ENCODE measurements around the gene PFKFB4.

The PFKFB4 gene

DNA sequence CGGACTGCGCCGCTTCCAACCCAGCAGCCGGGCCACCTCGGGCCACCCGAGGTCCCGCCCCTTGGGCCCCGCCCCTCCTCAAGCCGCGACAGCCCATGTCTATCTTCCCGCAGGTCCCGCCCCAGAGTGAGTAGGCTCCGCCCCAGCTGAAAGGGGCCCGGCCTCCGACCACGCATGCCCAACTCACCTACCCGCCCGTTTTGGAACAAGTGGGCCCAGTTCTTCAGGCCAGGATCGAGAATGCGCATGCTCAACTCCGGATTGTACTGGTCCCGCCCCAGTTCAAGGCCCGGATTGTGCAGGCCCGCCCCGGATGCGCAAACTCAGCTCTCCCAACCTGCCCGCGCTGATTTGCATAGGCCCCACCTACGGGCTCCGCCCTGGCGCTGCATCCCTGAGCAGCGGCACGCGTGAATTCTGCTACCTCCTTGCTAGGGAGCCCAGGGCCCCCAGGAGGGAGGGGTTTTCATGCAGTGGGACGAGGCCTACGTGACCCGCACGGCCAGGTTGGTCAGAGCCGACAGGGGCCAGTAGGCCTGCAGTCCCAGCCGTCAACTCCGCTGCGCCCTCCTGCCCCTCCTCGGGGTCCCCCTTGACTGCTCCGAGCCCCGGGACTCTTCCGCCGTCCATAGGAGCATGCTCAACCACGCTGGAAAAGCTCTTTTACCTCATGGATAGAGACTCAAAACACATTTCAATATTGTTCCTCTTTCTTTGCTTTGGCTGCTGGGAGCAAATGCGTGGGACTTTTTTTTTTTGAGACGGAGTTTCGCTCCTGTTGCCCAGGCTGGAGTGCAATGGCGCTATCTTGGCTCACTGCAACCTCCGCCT is at the start of gene PFKFB4:
TSS of gene PFKFB4 (minus strand) at position 8 of the 831 bp plus-strand sequence. CDS start 26 bp downstream, outside the sequence.
- in situ Hi-C loops (cut with HindIII; ENCODE audit: low sequenced_read_pairs): loop anchor here (5.0 kb wide), 1 partner anchor 85 kb away; no protein-coding TSS in a partner anchor

DNA sequence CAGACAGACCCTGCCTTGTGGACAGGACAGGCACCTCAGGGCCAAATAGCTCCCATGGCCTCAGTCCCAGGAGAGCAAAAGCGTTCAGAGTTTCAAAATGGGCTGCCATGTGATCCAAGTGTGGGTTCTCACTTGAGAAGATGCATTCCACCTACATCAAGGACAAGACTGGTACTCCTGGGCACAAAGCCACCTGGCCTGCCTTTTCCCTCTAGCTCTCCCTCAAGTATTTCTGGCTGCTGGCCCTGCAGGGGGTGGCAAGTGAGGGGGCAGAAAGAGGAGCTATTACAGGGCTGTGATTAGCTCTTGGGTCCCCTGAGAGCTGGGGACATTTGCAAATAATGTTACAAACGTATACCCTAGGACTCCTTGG is 45.0 kb upstream of the PFKFB4 start:
- in situ Hi-C loops (cut with HindIII; ENCODE audit: low sequenced_read_pairs): no loop called here

DNA sequence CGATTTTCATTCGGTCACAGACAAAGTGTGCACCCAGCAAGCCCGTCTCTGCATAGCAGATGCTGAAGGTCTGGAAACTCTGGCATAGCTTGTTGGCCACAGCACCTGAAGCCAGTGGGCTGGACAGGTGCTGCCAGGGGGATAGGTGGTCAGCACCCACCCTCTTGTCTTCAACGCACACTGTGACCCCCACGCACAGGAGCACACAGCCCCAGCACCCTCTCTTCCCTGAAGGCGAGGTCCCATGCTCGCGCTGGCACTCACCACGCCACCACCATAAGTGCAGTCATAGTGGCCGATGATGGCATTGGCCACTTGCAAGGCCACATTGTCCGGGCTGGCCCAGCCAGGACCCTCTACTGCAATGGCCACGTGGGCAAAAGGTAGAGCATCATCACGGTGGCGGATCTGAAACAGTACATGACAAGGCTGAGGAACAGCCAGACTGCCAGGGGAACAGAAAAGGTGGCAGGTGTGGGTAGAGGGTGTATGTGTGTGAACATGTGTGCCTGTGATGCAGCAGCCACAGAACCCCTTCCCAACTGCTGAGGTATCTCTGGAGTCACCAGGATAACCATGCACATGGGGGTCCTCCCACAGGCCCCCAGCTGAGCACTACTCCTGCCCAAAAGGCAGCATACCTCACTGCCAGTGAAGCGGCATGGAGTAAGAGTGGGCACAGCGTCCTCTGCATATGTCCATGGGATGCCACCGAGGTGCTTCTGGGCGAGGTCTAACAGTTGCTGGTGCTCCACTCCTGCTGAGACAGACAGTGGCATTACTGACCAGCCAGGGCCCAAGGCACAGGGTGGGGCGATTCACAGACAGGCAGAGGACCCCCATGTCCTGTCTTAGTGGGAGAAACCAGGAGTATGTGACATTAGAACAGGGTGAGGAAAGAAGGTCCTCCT is 44.4 kb upstream of the PFKFB4 start:
- in situ Hi-C loops (cut with HindIII; ENCODE audit: low sequenced_read_pairs): no loop called here

DNA sequence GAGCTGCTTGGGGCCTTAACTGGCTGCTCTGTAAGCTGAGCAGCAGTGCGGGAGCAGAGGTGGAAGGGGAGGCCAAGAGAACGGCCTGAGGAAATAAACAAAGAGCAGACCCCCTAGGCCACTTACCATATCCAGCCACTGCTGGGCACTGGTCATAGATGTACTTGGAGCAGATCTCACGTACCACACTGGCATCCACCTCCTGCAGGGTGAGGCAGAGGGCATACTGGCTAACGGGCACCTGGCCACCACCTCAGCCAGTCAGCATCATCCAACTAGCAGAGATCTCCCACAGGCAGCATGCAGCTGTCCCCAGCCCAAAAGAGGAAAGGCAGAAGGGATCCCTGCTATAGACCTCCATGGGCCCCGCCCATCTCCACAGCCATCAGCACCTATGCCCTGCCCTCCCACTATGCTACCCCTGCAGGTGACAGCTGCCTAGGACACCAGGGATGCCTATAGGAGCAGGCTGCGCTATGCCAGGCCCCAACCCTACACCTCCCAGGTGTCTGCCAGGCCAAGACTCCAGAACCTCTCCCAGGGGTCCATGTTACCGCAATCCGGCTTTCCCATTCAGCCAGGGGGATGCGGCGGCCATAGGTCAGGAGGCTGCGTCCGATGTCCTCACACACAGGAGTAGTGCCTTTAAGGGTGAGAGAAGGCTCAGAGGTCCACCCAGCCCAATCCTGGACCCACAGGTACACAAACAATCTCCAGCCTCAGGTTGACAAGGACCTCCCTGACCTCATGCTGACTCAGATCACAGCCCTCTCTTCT is 43.1 kb upstream of the PFKFB4 start:
- in situ Hi-C loops (cut with HindIII; ENCODE audit: low sequenced_read_pairs): no loop called here

DNA sequence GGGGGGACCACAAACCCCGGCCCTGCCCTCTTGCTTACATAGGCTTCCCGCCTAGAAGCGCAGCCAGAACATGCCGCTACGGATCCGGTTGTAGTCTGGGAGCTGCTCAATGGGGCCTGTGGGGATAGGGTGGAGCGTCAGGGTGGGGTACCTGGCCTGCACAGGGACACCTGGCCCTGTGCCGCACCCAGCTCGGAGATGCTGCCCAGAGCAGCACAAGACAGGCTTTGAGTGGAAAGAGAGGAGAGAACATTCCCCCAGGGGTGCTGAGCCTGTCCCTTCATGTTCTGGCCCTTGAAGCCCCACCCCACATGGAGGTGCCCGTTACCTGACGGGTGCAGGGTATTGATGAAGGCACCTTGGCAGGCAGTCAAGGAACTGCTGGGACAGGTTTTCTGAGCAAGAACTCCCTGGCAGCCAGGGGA is 42.5 kb upstream of the PFKFB4 start:
- in situ Hi-C loops (cut with HindIII; ENCODE audit: low sequenced_read_pairs): no loop called here

DNA sequence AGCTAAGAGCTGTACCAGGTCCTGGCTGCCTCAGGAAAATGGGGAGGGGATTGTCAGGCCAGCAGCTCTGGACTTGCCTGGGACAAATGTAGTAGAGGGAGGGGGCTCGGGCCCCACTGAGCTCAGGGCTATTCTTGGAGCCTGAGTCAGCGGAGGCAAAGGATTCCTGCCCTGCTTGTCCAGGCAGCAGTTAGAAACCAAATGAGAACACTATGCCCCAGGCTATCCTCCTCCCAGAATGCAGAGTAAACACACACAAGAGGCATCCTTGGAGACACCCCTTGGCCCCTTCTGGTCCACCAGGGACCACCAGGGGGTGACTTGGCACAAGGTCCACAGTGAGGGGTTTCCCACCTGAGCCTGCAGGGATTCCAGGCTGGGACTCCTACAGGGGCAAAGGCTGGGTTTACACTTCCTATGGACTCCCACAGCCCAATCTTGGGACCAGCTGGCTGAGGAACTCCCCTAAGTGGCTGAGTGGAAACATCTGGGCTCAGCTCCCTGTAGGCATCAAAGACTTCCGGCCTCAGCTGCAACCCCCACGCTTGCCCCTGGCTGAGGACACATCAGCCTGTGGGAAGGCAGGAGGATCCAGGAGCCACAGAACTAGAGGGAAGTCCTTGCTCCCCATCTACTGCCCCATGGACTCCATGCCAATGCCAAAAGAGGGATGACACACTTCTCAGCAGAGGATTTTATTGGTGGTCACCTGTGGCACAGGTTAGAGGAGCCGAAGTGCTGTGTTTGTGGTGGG is 41.9 kb upstream of the PFKFB4 start:
- in situ Hi-C loops (cut with HindIII; ENCODE audit: low sequenced_read_pairs): no loop called here

DNA sequence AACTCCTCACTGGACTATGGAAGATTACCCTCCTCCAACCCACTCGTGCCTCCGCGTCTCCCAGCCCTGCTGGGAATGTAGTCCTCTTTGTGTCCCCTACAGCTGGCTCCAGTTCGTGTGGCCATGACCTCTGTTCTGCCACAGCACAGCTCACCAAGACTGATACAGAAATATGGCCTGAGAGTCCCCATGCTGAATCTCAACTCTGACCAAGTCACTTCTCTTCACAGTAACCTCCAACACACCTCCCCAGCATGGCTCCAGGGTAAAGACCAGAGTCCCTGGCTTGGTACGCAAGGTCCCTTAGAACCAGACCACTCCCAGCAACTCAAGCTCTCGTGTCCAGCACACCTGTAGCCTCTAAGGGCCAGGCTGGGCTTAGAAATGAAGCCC is 40.8 kb upstream of the PFKFB4 start:
- in situ Hi-C loops (cut with HindIII; ENCODE audit: low sequenced_read_pairs): no loop called here

DNA sequence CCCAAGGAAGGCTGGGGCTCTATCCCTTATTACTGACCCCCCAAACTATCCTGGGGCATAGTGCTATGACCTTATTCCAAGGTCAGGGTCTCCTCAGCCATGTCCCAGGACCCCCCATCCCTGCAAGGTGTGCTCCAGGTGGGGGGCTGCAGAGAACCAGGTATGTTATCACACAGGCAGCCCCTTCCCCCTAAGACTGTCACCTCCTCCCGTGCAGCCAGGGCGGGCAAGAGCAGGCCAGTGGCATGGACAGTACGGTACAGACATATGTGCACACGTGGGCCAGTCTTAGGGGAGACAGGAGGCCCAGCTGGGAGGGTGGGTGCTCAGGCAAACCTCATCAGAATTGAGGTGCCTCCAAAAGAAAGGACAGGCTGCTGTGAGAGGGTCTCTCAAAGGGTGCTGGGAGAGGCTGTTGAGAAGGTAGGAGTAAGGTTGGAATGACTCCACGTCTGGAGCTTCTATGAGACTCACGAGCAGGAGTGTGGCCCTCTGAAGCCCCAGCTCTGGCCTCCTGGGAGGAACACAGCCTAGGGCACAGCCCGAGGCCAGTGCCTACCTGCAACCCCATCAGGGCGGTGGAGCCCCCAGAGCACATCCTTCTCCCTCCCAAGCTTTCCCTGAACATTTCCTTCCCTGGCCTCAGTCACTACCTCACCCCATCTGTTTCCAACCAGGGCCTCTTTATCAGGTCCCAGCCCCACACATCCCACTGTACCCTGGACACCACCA is 40.2 kb upstream of the PFKFB4 start:
- in situ Hi-C loops (cut with HindIII; ENCODE audit: low sequenced_read_pairs): no loop called here

DNA sequence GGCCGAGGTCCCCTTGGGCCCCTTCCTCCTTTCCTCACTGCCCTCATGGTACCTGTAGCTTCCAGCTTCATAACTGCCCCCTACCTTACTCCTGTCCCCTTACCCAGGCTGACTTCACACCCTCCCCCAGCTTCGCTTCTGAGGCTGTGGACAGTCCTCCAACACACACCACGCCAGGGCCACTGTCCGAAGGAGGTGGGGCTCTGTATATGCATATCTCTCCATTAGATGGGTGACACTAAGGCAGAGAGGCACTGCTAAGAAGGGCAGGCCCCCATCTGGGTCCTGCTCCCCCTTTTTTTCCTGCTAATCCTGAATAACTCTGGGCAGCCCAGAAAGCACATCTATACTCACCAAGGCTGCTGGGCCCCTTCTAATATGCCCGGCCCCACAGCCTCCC is 39.6 kb upstream of the PFKFB4 start:
- in situ Hi-C loops (cut with HindIII; ENCODE audit: low sequenced_read_pairs): no loop called here

DNA sequence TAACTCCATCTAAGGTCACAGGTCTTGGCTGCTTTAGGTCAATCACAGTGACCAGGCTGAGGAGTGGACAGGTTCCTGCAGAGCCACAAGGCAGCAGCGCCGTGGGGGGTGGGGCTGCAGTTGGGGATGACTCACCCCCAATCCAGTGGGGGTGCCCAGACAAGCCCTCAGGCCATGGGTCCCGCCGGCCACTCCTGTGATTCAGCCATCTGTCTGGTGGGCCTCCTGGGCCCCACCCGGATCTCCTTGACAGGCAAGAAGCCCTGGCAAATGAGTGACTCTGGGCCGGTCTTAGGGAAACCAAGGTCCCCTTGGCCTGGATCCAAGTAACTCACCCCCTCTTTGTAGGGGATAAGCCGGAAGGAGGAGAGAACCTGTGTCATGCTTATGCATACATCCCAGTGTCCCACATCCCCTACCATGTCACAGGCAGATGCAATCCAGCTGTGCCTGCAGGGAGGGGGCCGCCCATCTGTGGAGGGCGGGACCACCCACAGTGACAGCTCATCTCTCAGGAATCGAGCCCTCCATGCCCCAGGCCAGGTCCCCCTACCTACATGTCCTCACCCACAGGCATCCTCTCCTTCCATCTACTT is 39.0 kb upstream of the PFKFB4 start:
- in situ Hi-C loops (cut with HindIII; ENCODE audit: low sequenced_read_pairs): no loop called here

DNA sequence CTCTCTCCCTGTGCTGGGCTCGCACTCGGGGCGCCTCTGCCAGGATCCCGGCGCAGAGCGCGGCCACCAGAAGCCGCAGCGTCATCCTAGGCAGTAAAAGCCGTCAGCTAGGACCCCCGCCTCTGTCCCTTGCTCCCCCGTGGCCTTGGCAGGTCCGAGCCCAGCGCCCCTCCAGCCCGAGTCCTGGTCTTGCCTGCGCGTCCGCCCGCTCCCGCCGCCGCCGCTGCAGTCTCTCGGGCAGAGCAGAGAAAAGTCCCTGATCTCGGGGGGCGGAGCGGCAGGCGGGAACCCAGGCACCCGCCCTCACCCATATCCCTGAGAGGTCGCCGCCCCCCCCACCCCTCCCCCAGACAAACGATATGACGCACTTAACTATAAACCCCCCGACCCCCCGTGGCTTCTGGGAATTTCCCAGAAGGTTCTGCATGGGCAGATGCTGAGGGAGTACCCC is 38.5 kb upstream of the PFKFB4 start, which contains the start of gene COL7A1:
TSS of gene COL7A1 (minus strand) at position 255 of the 451 bp plus-strand sequence. CDS start at position 85, 170 bp downstream.
- in situ Hi-C loops (cut with HindIII; ENCODE audit: low sequenced_read_pairs): no loop called here

DNA sequence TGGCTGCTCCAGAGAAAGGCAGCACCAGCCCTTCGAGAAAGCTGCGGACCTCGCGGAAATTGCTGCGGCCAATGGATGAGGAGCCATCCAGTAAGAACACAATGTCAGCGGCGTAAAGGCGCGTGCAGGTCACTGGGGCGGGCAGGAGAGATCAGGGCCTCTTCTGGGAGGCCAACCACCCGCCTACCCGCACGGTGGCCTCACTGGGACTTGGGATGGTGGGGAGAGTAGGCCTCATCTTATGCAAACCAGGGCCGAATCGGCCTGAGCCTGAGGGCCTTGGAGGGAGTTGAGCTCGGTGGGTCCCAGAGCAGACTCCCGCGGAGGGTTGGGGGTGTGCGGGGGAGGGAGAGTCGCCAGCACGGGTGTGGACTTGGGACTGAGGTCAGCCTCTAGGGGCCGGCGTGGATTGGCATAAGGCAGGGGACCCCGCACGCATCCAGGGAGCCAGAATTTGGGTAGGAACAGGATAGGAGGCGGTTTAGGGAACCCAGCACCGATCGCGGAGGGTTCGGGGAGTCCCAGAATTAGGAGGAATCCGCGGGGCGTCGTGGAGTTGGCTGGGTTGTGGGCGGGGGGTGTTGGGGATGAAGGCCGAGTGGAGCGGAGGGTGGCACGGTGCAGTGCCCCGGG is 37.9 kb upstream of the PFKFB4 start:
- in situ Hi-C loops (cut with HindIII; ENCODE audit: low sequenced_read_pairs): no loop called here

DNA sequence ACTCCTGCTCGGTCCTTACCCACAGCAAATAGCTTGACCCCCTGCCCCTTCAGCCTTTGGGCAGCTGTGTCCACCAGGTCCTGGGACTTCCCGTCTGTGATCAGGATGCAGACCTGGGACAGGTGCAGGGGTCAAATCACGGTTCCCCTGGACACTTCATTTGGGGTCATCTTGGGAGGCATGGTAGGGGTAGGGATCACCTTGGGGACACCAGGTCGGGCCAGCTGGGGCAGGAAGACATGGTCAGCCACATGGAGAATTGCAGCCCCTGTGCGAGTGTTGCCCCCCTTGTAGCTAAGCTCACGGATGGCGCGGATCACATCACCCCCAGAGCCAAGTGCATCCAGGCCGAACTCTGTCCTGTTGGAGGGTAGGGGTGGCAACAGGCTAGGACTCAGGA is 36.7 kb upstream of the PFKFB4 start:
- in situ Hi-C loops (cut with HindIII; ENCODE audit: low sequenced_read_pairs): no loop called here

DNA sequence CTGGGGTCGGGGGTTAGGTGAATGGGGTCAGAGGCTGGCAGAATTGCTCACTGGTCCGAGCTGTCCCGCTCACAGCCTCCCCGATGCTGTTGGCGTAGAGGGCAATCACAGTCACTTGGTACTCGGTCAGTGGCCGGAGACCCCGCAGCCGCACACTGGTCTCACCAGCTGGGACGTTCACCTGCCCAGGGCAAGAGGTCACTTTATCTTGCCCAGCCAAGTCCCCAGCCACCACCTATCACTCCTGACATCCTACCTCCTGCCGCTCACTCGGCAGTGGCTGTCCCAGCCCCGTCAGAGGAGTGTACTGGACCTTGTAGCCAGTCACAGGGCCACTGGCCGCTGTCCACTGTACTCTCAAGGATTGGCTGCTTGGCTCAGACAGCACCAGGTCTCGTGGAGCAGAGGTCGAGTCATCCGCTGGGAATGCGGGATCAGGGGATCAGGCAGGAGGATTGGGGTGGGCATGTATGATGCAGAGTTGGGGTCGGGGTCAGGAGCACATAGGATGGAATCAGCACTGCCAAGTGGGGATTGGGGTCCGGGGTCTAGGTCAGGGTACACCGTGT is 36.0 kb upstream of the PFKFB4 start:
- in situ Hi-C loops (cut with HindIII; ENCODE audit: low sequenced_read_pairs): no loop called here

DNA sequence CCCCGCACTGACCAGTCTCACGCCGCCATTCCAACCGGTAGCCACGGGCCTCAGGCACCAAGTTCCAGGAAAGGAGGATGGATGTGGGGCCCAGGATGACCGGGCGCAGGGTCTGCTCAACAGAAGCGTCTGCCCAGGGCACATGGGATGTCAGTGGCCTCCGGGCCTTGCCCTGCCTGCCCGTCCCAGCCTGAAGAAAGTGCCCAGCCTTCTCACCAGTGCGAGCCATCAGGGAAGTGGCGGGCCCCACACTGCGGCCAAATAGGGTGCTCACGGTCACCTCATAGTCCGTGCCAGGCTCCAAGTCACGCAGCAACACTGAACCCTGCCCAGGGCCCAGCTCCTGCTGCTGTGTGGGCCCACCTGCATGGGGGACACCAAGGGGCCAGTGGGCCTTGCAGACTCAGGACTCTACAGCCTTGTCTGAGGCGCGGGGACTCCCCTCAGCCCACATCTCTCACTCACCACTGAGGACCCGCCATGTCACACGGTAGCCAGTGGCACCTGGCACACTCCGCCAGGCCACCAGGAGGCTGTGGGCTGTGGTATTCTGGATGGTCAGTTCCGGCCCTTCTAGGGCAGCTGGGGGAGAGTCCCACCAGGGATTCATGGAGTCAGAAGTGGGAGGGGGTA is 35.4 kb upstream of the PFKFB4 start:
- in situ Hi-C loops (cut with HindIII; ENCODE audit: low sequenced_read_pairs): no loop called here

DNA sequence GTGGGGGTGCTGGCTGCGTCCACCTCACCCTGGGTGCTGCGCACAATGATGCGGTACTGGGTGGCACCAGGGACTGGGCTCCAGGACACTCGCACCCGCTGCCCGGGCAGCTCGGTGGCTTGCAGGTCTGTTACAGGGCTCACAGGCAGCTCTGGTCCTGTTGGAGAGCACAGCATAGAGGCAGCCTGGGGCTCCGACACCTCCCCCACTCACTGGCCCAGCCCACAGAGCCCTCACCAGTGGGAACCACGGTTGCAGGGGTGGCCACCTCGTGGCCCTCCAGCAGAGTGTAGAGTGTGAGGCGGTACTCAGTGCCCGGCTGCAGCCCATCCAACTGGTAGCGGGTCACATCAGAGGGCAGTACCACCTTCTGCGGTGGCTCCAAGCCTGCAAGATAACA is 34.8 kb upstream of the PFKFB4 start:
- in situ Hi-C loops (cut with HindIII; ENCODE audit: low sequenced_read_pairs): no loop called here

DNA sequence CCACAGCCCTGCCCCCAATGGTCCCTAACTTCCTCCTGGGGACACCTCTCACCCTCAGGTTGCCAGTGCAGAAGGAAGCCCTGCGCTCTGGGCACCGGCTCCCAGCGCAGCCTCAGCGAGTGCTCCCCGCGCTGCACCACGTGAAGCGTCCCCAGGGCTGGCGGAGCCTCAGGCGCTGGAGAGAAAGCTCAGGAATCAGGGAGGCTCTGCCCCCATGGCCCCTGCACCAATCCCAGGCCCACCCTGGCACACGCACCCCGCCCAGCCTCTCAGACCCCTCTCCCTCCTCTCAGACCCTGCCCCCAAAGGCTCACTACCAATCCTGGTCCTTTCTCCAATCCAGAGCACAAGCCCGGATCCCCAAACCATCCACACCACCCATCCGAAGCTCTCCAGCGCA is 31.6 kb upstream of the PFKFB4 start:
- in situ Hi-C loops (cut with HindIII; ENCODE audit: low sequenced_read_pairs): no loop called here

DNA sequence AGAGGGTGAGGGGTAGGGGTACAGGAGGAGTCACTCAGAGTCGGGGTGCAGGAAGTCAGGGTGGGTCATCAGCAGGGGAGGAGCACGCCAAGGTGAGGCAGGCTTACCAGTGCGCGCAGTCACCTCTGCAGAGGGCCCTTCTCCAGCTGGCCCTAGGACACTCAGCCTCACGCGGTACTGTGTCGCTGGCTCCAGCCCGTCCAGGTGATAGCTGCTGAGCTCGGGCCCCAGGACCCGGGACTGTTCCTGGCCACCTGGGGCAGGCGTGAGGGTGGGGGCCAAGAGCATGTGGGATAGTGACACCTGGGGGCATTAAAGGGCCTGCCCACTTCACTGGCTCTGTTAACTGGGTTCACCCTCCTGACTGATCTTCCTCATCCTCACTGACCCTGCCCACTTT is 31.1 kb upstream of the PFKFB4 start:
- in situ Hi-C loops (cut with HindIII; ENCODE audit: low sequenced_read_pairs): no loop called here

All from DLD1 (cell line).